CD4-positive, alpha-beta T cell treated with Interleukin-17A for 4 hours (primary cell): ENCODE results near the gene CEMP1.
"Not testable (repeated sequence)": the region's sequence is repeated elsewhere in the genome, so short reads cannot be mapped to it uniquely, and the experiment has no call there.

Experiments
- DNase-seq: peaks from one replicate; pipeline ENCODE4 v3.0.0-alpha.2; 2020; ENCODE audit warnings: mixed read lengths

The CEMP1 gene

GRCh38 chr16:2535625-2536013 lies 4.4 kb upstream of the CEMP1 start:
- no peak for DNase-seq

- not testable (repeated sequence) for DNase-seq
These were observed 3.1 kb upstream of the CEMP1 start for GRCh38 chr16:2534335-2534734.

- DNase-seq = no peak
These were observed 2.7 kb upstream of the CEMP1 start for GRCh38 chr16:2533912-2534311.

- not testable (repeated sequence) for DNase-seq
These were observed 2.0 kb upstream of the CEMP1 start for GRCh38 chr16:2533142-2533755.

- DNase-seq = peak; percentile 74
These were observed 1.4 kb upstream of the CEMP1 start for GRCh38 chr16:2532494-2533141.

GRCh38 chr16:2531696-2532493 lies 687 bp upstream of the CEMP1 start:
- peak; percentile 99 for DNase-seq

GRCh38 chr16:2530629-2531318 lies 434 bp downstream of the CEMP1 start:
- no peak for DNase-seq

GRCh38 chr16:2529961-2530628 lies 1.1 kb downstream of the CEMP1 start:
- DNase-seq = no peak

- no peak for DNase-seq
These were observed 1.9 kb downstream of the CEMP1 start for GRCh38 chr16:2529061-2529931.

GRCh38 chr16:2528161-2529060 lies 2.8 kb downstream of the CEMP1 start:
- no peak for DNase-seq

GRCh38 chr16:2527784-2528100 lies 3.5 kb downstream of the CEMP1 start:
- DNase-seq = no peak

GRCh38 chr16:2527071-2527783 lies 4.0 kb downstream of the CEMP1 start:
- DNase-seq = no peak

- no peak for DNase-seq
These were observed 5.1 kb downstream of the CEMP1 start for GRCh38 chr16:2526135-2526534.

GRCh38 chr16:2524339-2524938 lies 6.8 kb downstream of the CEMP1 start:
- no peak for DNase-seq

- DNase-seq = no peak
These were observed 7.4 kb downstream of the CEMP1 start for GRCh38 chr16:2523801-2524231.

- peak; percentile 65 for DNase-seq
These were observed 10.2 kb downstream of the CEMP1 start for GRCh38 chr16:2520784-2521531.

- DNase-seq = peak; percentile 93
These were observed 11.0 kb downstream of the CEMP1 start, which contains the start of gene AMDHD2 for GRCh38 chr16:2520097-2520783. AMDHD2 (plus strand) TSS chr16:2520371; CDS start chr16:2520459, 88 bp downstream.

GRCh38 chr16:2519711-2520080 lies 11.5 kb downstream of the CEMP1 start:
- DNase-seq = no peak
